HepG2 (cell line): ENCODE measurements around the gene TSPAN31. TPM values are rescaled to one million over a fixed set of nuclear protein-coding genes. Genes with fewer than 3 reads are reported as not detected.

Source experiments
- CHD4 ChIP-seq: fragments of 200-600 bp; sonication (generic); IDR thresholded peaks from 2 replicates; pipeline ENCODE4 v1.7.0; 2017; ENCODE audit warnings: mild to moderate bottlenecking, low read length, borderline replicate concordance
- DMAP1 ChIP-seq: IDR thresholded peaks from 2 replicates; pipeline ENCODE4 v1.6.1; 2016
- HMG20A ChIP-seq: IDR thresholded peaks from 2 replicates; pipeline ENCODE4 v1.6.1; 2016; ENCODE audit warnings: borderline replicate concordance
- HNRNPLL ChIP-seq: fragments of 200-400 bp; formaldehyde crosslinking; IDR thresholded peaks from 2 replicates; pipeline ENCODE4 v1.6.1; 2017; ENCODE audit warnings: mild to moderate bottlenecking, low read depth, low read length; ENCODE audit not compliant: poor library complexity, severe bottlenecking
- IRX3 ChIP-seq: sonication (generic); formaldehyde crosslinking; IDR thresholded peaks from 2 replicates; pipeline ENCODE4 v1.8.1; 2023; ENCODE audit warnings: mild to moderate bottlenecking, low read depth, missing genetic modification reagents, borderline replicate concordance
- NCOA5 ChIP-seq: sonication (generic); formaldehyde crosslinking; IDR thresholded peaks from 2 replicates; pipeline ENCODE4 v1.4.0; 2020; ENCODE audit warnings: missing genetic modification reagents
- PHB2 ChIP-seq: fragments of 450-650 bp; IDR thresholded peaks from 2 replicates; pipeline ENCODE4 v1.6.1; 2018; ENCODE audit not compliant: partially characterized antibody
- TBP ChIP-seq: sonication (generic); formaldehyde crosslinking; IDR thresholded peaks from 2 replicates; pipeline ENCODE4 v1.5.0; 2020; ENCODE audit warnings: missing genetic modification reagents
- THAP11 ChIP-seq: IDR thresholded peaks from 2 replicates; pipeline ENCODE4 v1.6.1; 2016; ENCODE audit warnings: missing biosample characterization, missing genetic modification reagents
- ZBTB38 ChIP-seq: sonication (generic); formaldehyde crosslinking; IDR thresholded peaks from 2 replicates; pipeline ENCODE4 v1.5.1; 2020; ENCODE audit warnings: mild to moderate bottlenecking, missing genetic modification reagents
- ZNF264 ChIP-seq: sonication (generic); formaldehyde crosslinking; IDR thresholded peaks from 2 replicates; pipeline ENCODE4 v1.4.0; 2020; ENCODE audit warnings: missing genetic modification reagents
- ZNF274 ChIP-seq: sonication (generic); formaldehyde crosslinking; IDR thresholded peaks from 2 replicates; pipeline ENCODE4 v1.5.1; 2020; ENCODE audit warnings: mild to moderate bottlenecking, missing genetic modification reagents
- ZNF331 ChIP-seq: sonication (generic); formaldehyde crosslinking; IDR thresholded peaks from 2 replicates; pipeline ENCODE4 v1.4.0; 2020; ENCODE audit warnings: missing genetic modification reagents
- ZNF7 ChIP-seq: IDR thresholded peaks from 2 replicates; pipeline ENCODE4 v1.6.1; 2016; ENCODE audit warnings: missing biosample characterization, missing genetic modification reagents
- ZSCAN20 ChIP-seq: sonication (generic); formaldehyde crosslinking; IDR thresholded peaks from 2 replicates; pipeline ENCODE4 v1.4.0; 2020; ENCODE audit warnings: missing genetic modification reagents, mild to moderate bottlenecking, borderline replicate concordance
- polyA plus RNA-seq, 8 experiments: library from polyadenylated mRNA; depleted of rRNA in 3 of 8; stranded (reverse) in 7 of 8; unstranded in 1 of 8; fragments of >200 nt; fragmentation: Illumina TruSeq in 4 of 8; extraction: Trizol in 4 of 8; gene quantifications; 2 replicates each; pipeline versions ENCODE4 v1.2.1 to v1.2.3, GENCODE V29; 2011 to 2016; ENCODE audit warnings: low read depth in 4 of 8, missing spikeins in 1 of 8, mixed read lengths in 1 of 8; ENCODE audit not compliant: insufficient read depth in 1 of 8
- total RNA-seq, 5 experiments: library from RNA; depleted of rRNA; stranded (reverse); fragments of >200 nt; fragmentation: Illumina TruSeq; extraction: Trizol; gene quantifications; 2 replicates each; pipeline ENCODE4 v1.2.3, GENCODE V29; 2016; ENCODE audit warnings: low read depth in 1 of 5
- TF ChIP-seq, protein P1 (sequence below): sonication (generic); formaldehyde crosslinking; IDR thresholded peaks from 2 replicates; pipeline ENCODE4 v1.4.0; 2020; ENCODE audit warnings: missing genetic modification reagents
- TF ChIP-seq, protein P2 (sequence below): sonication (generic); formaldehyde crosslinking; IDR thresholded peaks from 2 replicates; pipeline ENCODE4 v1.4.0; 2020; ENCODE audit warnings: missing genetic modification reagents, mild to moderate bottlenecking, borderline replicate concordance
- TF ChIP-seq, protein P3 (sequence below): sonication (generic); formaldehyde crosslinking; IDR thresholded peaks from 2 replicates; pipeline ENCODE4 v1.4.0; 2020; ENCODE audit warnings: missing genetic modification reagents; ENCODE audit errors: not compliant biosample characterization
- TF ChIP-seq, protein P4 (sequence below): IDR thresholded peaks from 2 replicates; pipeline ENCODE4 v1.6.1; 2016; ENCODE audit warnings: low read depth
- TF ChIP-seq, protein P5 (sequence below): sonication (generic); formaldehyde crosslinking; IDR thresholded peaks from 2 replicates; pipeline ENCODE4 v1.4.0; 2020; ENCODE audit warnings: missing genetic modification reagents, borderline replicate concordance
- TF ChIP-seq, protein P6 (sequence below): sonication (generic); formaldehyde crosslinking; IDR thresholded peaks from 2 replicates; pipeline ENCODE4 v1.5.0; 2020; ENCODE audit warnings: mild to moderate bottlenecking, missing genetic modification reagents

The TSPAN31 gene
- total and polyA plus RNA-seq, 2 of the 13 experiments (the other 11 are each of a cell fraction or from before 2014, with no cell fraction given) = 10.4 to 24.6 TPM

DNA sequence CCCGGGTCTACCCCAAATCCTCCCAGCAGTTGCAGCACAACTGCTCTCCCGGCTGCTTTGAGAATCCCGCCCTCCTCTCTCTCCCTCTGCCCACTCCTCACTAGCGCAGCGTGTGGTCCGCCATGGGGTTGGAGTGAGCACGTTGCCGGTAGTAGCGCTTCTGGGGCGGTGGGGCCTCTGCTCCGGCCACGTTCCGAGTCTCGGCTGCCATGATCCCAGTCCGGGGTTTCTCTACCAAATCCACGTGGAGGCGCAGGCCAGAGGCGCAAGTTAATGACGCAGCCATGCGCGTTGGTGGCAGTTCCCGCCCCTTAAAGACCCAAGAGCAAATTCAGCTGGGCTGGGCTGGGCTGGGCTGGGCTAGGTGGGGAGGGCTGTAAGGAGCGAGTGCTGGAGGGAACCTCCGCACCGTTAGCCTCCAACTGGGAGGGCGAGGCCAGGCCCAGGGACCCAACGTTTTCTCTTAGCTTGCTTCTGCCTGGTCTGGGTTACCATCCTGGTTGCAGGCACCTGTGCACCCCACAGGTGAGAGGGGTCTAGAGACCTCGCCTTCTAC lies 27.1 kb downstream of the TSPAN31 start, which contains the start of gene METTL1 (continued):
- TF ChIP-seq, protein P1, sequence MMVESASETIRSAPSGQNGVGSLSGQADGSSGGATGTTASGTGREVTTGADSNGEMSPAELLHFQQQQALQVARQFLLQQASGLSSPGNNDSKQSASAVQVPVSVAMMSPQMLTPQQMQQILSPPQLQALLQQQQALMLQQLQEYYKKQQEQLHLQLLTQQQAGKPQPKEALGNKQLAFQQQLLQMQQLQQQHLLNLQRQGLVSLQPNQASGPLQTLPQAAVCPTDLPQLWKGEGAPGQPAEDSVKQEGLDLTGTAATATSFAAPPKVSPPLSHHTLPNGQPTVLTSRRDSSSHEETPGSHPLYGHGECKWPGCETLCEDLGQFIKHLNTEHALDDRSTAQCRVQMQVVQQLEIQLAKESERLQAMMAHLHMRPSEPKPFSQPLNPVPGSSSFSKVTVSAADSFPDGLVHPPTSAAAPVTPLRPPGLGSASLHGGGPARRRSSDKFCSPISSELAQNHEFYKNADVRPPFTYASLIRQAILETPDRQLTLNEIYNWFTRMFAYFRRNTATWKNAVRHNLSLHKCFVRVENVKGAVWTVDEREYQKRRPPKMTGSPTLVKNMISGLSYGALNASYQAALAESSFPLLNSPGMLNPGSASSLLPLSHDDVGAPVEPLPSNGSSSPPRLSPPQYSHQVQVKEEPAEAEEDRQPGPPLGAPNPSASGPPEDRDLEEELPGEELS (CRISPR knock-in tag) = peak; percentile 54; the same call in 1 of the 2 replicates
- TF ChIP-seq ZNF274 (CRISPR knock-in tag) = peak; percentile 42; the same call in 1 of the 2 replicates
- TF ChIP-seq TBP (CRISPR knock-in tag) = no peak; the same call in 1 of the 2 replicates
- TF ChIP-seq ZNF264 = peak; percentile 19; the same call in 1 of the 2 replicates
- TF ChIP-seq PHB2 = no peak
- TF ChIP-seq HMG20A = no peak
- TF ChIP-seq CHD4 = no peak
- TF ChIP-seq, protein P2, sequence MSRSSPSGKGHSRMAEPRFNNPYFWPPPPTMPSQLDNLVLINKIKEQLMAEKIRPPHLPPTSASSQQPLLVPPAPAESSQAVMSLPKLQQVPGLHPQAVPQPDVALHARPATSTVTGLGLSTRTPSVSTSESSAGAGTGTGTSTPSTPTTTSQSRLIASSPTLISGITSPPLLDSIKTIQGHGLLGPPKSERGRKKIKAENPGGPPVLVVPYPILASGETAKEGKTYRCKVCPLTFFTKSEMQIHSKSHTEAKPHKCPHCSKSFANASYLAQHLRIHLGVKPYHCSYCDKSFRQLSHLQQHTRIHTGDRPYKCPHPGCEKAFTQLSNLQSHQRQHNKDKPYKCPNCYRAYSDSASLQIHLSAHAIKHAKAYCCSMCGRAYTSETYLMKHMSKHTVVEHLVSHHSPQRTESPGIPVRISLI (CRISPR knock-in tag) = peak; percentile 61; the same call in 1 of the 2 replicates
- no peak for TF ChIP-seq ZNF7 (CRISPR knock-in tag)
- TF ChIP-seq IRX3 = peak; percentile 80; the same call in 1 of the 2 replicates
- peak; percentile 100 for TF ChIP-seq DMAP1 (CRISPR knock-in tag)
- 0 out of 2 replicates have a peak, but pooled peaks have one; percentile 37 for TF ChIP-seq ZSCAN20
- peak; percentile 91 for TF ChIP-seq THAP11 (CRISPR knock-in tag)
- TF ChIP-seq ZNF331 (CRISPR knock-in tag) = peak; percentile 90
- TF ChIP-seq, protein P3, sequence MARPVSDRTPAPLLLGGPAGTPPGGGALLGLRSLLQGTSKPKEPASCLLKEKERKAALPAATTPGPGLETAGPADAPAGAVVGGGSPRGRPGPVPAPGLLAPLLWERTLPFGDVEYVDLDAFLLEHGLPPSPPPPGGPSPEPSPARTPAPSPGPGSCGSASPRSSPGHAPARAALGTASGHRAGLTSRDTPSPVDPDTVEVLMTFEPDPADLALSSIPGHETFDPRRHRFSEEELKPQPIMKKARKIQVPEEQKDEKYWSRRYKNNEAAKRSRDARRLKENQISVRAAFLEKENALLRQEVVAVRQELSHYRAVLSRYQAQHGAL (CRISPR knock-in tag) = no peak
- TF ChIP-seq, protein P4, sequence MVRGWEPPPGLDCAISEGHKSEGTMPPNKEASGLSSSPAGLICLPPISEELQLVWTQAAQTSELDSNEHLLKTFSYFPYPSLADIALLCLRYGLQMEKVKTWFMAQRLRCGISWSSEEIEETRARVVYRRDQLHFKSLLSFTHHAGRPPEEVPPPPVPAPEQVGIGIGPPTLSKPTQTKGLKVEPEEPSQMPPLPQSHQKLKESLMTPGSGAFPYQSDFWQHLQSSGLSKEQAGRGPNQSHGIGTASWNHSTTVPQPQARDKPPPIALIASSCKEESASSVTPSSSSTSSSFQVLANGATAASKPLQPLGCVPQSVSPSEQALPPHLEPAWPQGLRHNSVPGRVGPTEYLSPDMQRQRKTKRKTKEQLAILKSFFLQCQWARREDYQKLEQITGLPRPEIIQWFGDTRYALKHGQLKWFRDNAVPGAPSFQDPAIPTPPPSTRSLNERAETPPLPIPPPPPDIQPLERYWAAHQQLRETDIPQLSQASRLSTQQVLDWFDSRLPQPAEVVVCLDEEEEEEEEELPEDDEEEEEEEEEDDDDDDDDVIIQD (CRISPR knock-in tag) = peak; percentile 64; the same call in 1 of the 2 replicates
- TF ChIP-seq HNRNPLL = peak; percentile 90
- TF ChIP-seq NCOA5 (CRISPR knock-in tag) = no peak
- TF ChIP-seq, protein P5, sequence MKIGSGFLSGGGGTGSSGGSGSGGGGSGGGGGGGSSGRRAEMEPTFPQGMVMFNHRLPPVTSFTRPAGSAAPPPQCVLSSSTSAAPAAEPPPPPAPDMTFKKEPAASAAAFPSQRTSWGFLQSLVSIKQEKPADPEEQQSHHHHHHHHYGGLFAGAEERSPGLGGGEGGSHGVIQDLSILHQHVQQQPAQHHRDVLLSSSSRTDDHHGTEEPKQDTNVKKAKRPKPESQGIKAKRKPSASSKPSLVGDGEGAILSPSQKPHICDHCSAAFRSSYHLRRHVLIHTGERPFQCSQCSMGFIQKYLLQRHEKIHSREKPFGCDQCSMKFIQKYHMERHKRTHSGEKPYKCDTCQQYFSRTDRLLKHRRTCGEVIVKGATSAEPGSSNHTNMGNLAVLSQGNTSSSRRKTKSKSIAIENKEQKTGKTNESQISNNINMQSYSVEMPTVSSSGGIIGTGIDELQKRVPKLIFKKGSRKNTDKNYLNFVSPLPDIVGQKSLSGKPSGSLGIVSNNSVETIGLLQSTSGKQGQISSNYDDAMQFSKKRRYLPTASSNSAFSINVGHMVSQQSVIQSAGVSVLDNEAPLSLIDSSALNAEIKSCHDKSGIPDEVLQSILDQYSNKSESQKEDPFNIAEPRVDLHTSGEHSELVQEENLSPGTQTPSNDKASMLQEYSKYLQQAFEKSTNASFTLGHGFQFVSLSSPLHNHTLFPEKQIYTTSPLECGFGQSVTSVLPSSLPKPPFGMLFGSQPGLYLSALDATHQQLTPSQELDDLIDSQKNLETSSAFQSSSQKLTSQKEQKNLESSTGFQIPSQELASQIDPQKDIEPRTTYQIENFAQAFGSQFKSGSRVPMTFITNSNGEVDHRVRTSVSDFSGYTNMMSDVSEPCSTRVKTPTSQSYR (CRISPR knock-in tag) = no peak
- TF ChIP-seq, protein P6, sequence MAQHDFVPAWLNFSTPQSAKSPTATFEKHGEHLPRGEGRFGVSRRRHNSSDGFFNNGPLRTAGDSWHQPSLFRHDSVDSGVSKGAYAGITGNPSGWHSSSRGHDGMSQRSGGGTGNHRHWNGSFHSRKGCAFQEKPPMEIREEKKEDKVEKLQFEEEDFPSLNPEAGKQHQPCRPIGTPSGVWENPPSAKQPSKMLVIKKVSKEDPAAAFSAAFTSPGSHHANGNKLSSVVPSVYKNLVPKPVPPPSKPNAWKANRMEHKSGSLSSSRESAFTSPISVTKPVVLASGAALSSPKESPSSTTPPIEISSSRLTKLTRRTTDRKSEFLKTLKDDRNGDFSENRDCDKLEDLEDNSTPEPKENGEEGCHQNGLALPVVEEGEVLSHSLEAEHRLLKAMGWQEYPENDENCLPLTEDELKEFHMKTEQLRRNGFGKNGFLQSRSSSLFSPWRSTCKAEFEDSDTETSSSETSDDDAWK (CRISPR knock-in tag) = no peak
- peak; percentile 89 for TF ChIP-seq ZBTB38 (CRISPR knock-in tag)
